IMR-90 (cell line): ENCODE results near the gene COL24A1. TPM values are rescaled to one million over a fixed set of nuclear protein-coding genes. Genes with fewer than 3 reads are reported as not detected.

Experiments used
- ATAC-seq: fragments of 200-7000 bp; cut with Tn5 transposase; 2 replicates; pipeline ENCODE4 v1.9.1; 2020; ENCODE audit warnings: low read depth, mild to moderate bottlenecking, moderate library complexity
- BruUV-seq: library from RNA; stranded (reverse); fragments of 400-500 nt; replicated peaks from 2 replicates; lab custom pipeline; 2021; lab: Mats Ljungman, UMichigan
- CTCF ChIA-PET: fragments of 300-600 bp; formaldehyde crosslinking; extraction: SDS; loops from one replicate; lab custom pipeline; 2021; ENCODE audit warnings: antibody characterized with exemption; lab: Yijun Ruan, JAX
- POLR2A ChIA-PET: fragments of 300-600 bp; sonication (Branson Sonifier 250); formaldehyde crosslinking; loops from one replicate; lab custom pipeline; 2022; ENCODE audit warnings: antibody characterized with exemption; ENCODE audit not compliant: unreplicated experiment; lab: Charles Lee
- DNase-seq: peaks from one replicate; pipeline ENCODE4 v3.0.0; 2013
- H2AFZ ChIP-seq: replicated peaks from 2 replicates; pipeline ENCODE3; 2013; ENCODE audit warnings: low read length, mild to moderate bottlenecking; ENCODE audit not compliant: poor library complexity
- H2AK5ac ChIP-seq: 2 replicates; pipeline ENCODE4 v1.6.1; 2013; ENCODE audit warnings: low read depth, low read length, inconsistent platforms
- H2AK9ac ChIP-seq: replicated peaks from 2 replicates; pipeline ENCODE3; 2013; ENCODE audit warnings: mild to moderate bottlenecking, low read depth, low read length, moderate library complexity; ENCODE audit not compliant: poor library complexity
- H2BK120ac ChIP-seq: 2 replicates; pipeline ENCODE4 v1.6.1; 2013; ENCODE audit warnings: low read depth, low read length, inconsistent platforms
- H2BK15ac ChIP-seq: 3 replicates; pipeline ENCODE4 v1.6.1; 2013; ENCODE audit warnings: low read depth, low read length, inconsistent platforms
- H2BK20ac ChIP-seq: 2 replicates; pipeline ENCODE4 v1.6.1; 2013; ENCODE audit warnings: low read depth, mild to moderate bottlenecking, inconsistent platforms, low read length, moderate library complexity
- H2BK5ac ChIP-seq: 2 replicates; pipeline ENCODE4 v1.6.1; 2013; ENCODE audit warnings: mild to moderate bottlenecking, low read depth, low read length, inconsistent platforms; ENCODE audit not compliant: poor library complexity, severe bottlenecking
- H3K14ac ChIP-seq: replicated peaks from 2 replicates; pipeline ENCODE4 v1.6.1; 2013; ENCODE audit warnings: low read depth, low read length, inconsistent platforms
- H3K18ac ChIP-seq: 2 replicates; pipeline ENCODE4 v1.6.1; 2013; ENCODE audit warnings: low read depth, low read length, control low read depth
- H3K23ac ChIP-seq: 2 replicates; pipeline ENCODE4 v1.6.1; 2013; ENCODE audit warnings: low read depth, low read length, inconsistent platforms
- H3K27ac ChIP-seq: 2 replicates; pipeline ENCODE4 v1.5.1; 2013; ENCODE audit warnings: mild to moderate bottlenecking, control low read depth, low read length; ENCODE audit not compliant: insufficient read depth
- H3K27me3 ChIP-seq: 2 replicates; pipeline ENCODE4 v1.6.1; 2013; ENCODE audit warnings: low read length; ENCODE audit not compliant: control insufficient read depth, insufficient read depth
- H3K36me3 ChIP-seq: 2 replicates; pipeline ENCODE4 v1.6.1; 2013; ENCODE audit warnings: low read length, mixed read lengths; ENCODE audit not compliant: control insufficient read depth, insufficient read depth
- H3K4ac ChIP-seq: 2 replicates; pipeline ENCODE4 v1.6.1; 2013; ENCODE audit warnings: low read depth, low read length, inconsistent platforms
- H3K4me1 ChIP-seq: 2 replicates; pipeline ENCODE4 v1.6.1; 2013; ENCODE audit warnings: low read length, mixed read lengths; ENCODE audit not compliant: control insufficient read depth, insufficient read depth
- H3K4me2 ChIP-seq: 2 replicates; pipeline ENCODE4 v1.6.1; 2013; ENCODE audit warnings: low read depth, mild to moderate bottlenecking, control low read depth, low read length, moderate library complexity
- H3K4me3 ChIP-seq: 2 replicates; pipeline ENCODE4 v1.5.1; 2013; ENCODE audit warnings: low read depth, mild to moderate bottlenecking, control low read depth, low read length, moderate library complexity; ENCODE audit not compliant: insufficient read depth
- H3K56ac ChIP-seq: 2 replicates; pipeline ENCODE4 v1.6.1; 2013; ENCODE audit warnings: low read length, inconsistent platforms; ENCODE audit not compliant: insufficient read depth; ENCODE audit errors: extremely low read depth
- H3K79me1 ChIP-seq, 2 experiments: 2 replicates each; pipeline ENCODE4 v1.6.1; 2013; ENCODE audit warnings: low read length in 2 of 2, inconsistent platforms in 1 of 2, low read depth in 1 of 2
- H3K9ac ChIP-seq: 2 replicates; pipeline ENCODE4 v1.6.1; 2013; ENCODE audit warnings: low read depth, low read length, control low read depth
- H3K9me1 ChIP-seq: 2 replicates; pipeline ENCODE4 v1.6.1; 2013; ENCODE audit warnings: low read length, inconsistent platforms; ENCODE audit not compliant: insufficient read depth
- H3K9me3 ChIP-seq: 2 replicates; pipeline ENCODE4 v1.6.1; 2013; ENCODE audit warnings: low read length; ENCODE audit not compliant: control insufficient read depth, insufficient read depth
- H4K20me1 ChIP-seq: 2 replicates; pipeline ENCODE4 v1.6.1; 2013; ENCODE audit warnings: low read length, inconsistent platforms; ENCODE audit not compliant: insufficient read depth
- H4K5ac ChIP-seq: 2 replicates; pipeline ENCODE4 v1.6.1; 2013; ENCODE audit warnings: mild to moderate bottlenecking, low read depth, low read length, control low read depth
- H4K8ac ChIP-seq, 2 experiments: 2 replicates each; pipeline ENCODE4 v1.6.1; 2013; ENCODE audit warnings: low read depth in 2 of 2, low read length in 2 of 2, control low read depth in 1 of 2, inconsistent platforms in 1 of 2
- H4K91ac ChIP-seq: 2 replicates; pipeline ENCODE4 v1.6.1; 2013; ENCODE audit warnings: low read depth, low read length, inconsistent platforms; ENCODE audit not compliant: insufficient read depth
- BHLHE40 ChIP-seq: fragments of 150-350 bp; IDR thresholded peaks from 2 replicates; pipeline ENCODE4 v1.6.1; 2016; ENCODE audit warnings: mild to moderate bottlenecking, low read depth, low read length
- CEBPB ChIP-seq: IDR thresholded peaks from 2 replicates; pipeline ENCODE4 v1.6.1; 2012; ENCODE audit warnings: low read depth, low read length, improper control_type of control experiment
- FOS ChIP-seq: fragments of 150-350 bp; IDR thresholded peaks from 2 replicates; pipeline ENCODE4 v1.6.1; 2016; ENCODE audit warnings: low read depth, low read length
- MAFK ChIP-seq: IDR thresholded peaks from 2 replicates; pipeline ENCODE4 v1.6.1; 2012; ENCODE audit warnings: low read depth, low read length, improper control_type of control experiment
- MXI1 ChIP-seq: IDR thresholded peaks from 2 replicates; pipeline ENCODE4 v1.6.1; 2012; ENCODE audit warnings: low read depth, mild to moderate bottlenecking, low read length, moderate library complexity, borderline replicate concordance
- NFE2L2 ChIP-seq: fragments of 150-350 bp; IDR thresholded peaks from 2 replicates; pipeline ENCODE4 v1.6.1; 2016; ENCODE audit warnings: low read depth, mild to moderate bottlenecking, low read length
- POLR2A ChIP-seq: IDR thresholded peaks from 2 replicates; pipeline ENCODE4 v1.6.1; 2012; ENCODE audit warnings: mild to moderate bottlenecking, low read depth, low read length
- RAD21 ChIP-seq: IDR thresholded peaks from 2 replicates; pipeline ENCODE4 v1.6.1; 2012; ENCODE audit warnings: low read length, improper control_type of control experiment
- RCOR1 ChIP-seq: IDR thresholded peaks from 2 replicates; pipeline ENCODE4 v1.6.1; 2012; ENCODE audit warnings: mild to moderate bottlenecking, low read length, improper control_type of control experiment; ENCODE audit not compliant: insufficient replicate concordance
- RFX5 ChIP-seq: IDR thresholded peaks from 2 replicates; pipeline ENCODE4 v1.8.0; 2012; ENCODE audit warnings: low read depth, mild to moderate bottlenecking, low read length, moderate library complexity
- SMC3 ChIP-seq: fragments of 150-350 bp; IDR thresholded peaks from 2 replicates; pipeline ENCODE4 v1.6.1; 2016; ENCODE audit warnings: low read depth, mild to moderate bottlenecking, antibody characterized with exemption, low read length, moderate library complexity
- WGBS, 2 experiments: methylation state at CpG; one replicate each; pipeline versions ENCODE4 v1.1.5 to v1.1.7; 2013; ENCODE audit warnings: missing lambda C conversion rate in 2 of 2; ENCODE audit not compliant: insufficient read length in 1 of 2; ENCODE audit errors: extremely low coverage in 2 of 2; 5-methylcytosine and 5-hydroxymethylcytosine counted together
- dilution Hi-C: fragments of 300-500 bp; cut with HindIII; formaldehyde crosslinking; loops from one replicate; pipeline ENCODE4 v1.14.3; 2018; ENCODE audit warnings: low sequenced_read_pairs; ENCODE audit not compliant: unreplicated experiment
- in situ Hi-C: fragments of 300-500 bp; cut with MboI; formaldehyde crosslinking; loops from 3 replicates; pipeline ENCODE4 v1.14.3; 2019; ENCODE audit warnings: low sequenced_read_pairs, inconsistent platforms, mixed read lengths
- intact Hi-C: fragments of 100-400 bp; cut with micrococcal nuclease; formaldehyde crosslinking; loops from 2 replicates; pipeline ENCODE4 v1.10.0; 2022
- polyA plus RNA-seq, 3 experiments: library from polyadenylated mRNA; depleted of rRNA; stranded (reverse); fragments of >200 nt; gene quantifications; 2 replicates each; pipeline ENCODE4 v1.2.3, GENCODE V29; 2012; ENCODE audit warnings: low replicate concordance in 1 of 3
- total RNA-seq: library from RNA; depleted of rRNA; stranded (reverse); fragments of >200 nt; gene quantifications from 2 replicates; pipeline ENCODE4 v1.2.3, GENCODE V29; 2012
- TF ChIP-seq, protein P1 (sequence below): fragments of 150-350 bp; IDR thresholded peaks from 2 replicates; pipeline ENCODE4 v1.6.1; 2017; ENCODE audit warnings: mild to moderate bottlenecking, antibody characterized with exemption, low read length, low read depth
- TF ChIP-seq, protein P2 (sequence below): fragments of 150-350 bp; IDR thresholded peaks from 2 replicates; pipeline ENCODE4 v1.6.1; 2016; ENCODE audit warnings: low read depth, mild to moderate bottlenecking, low read length, moderate library complexity, borderline replicate concordance
- TF ChIP-seq, protein P3 (sequence below): conservative IDR thresholded peaks from 2 replicates; pipeline ENCODE4 v1.5.1; 2012; ENCODE audit warnings: mild to moderate bottlenecking, low read depth, low read length, improper control_type of control experiment

COL24A1 gene
- total and polyA plus RNA-seq, 2 of the 4 experiments (the other 2 are of a cell fraction): 1.4 to 2.2 TPM

DNA sequence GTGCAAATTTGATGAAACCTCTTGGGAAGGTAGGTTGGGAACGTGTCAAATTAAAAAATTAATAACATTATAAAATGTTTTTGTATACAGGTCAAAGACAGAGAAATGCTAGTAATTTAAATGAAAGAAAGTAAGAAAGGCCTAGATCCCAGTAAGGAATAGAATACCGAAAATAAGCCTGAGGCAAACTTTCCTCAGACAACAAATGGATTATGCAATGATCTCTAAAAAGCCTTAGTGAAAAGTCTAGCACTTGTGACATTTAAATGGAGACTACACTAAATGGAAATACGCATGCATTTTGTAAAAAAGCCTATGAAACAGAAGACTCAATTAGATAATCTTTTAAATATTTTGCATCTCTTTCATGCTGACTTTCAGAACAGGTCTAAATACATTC, 309.9 kb downstream of the COL24A1 start:
- no TSS peak for BruUV-seq
- Histone ChIP-seq H3K14ac (no peak overlapping the region), H3K9ac (no peak overlapping the region), H3K9me1 (no peaks in the 10 kb centered on the region), H2AFZ (no peak overlapping the region), H2AK5ac (no peak overlapping the region), H3K36me3 (no peaks in the 10 kb centered on the region), H3K27me3 (no peaks in the 10 kb centered on the region), H2AK9ac (no peak overlapping the region), H3K9me3 (no peaks in the 10 kb centered on the region), H2BK15ac (no peak overlapping the region), H4K20me1 (no peaks in the 10 kb centered on the region), H2BK5ac (no peak overlapping the region), H4K91ac (no peak overlapping the region), H3K18ac (no peak overlapping the region), H2BK20ac (no peak overlapping the region), H2BK120ac (no peak overlapping the region), H4K5ac (no peak overlapping the region), H3K27ac (no peak overlapping the region), H3K4ac (no peak overlapping the region), H3K23ac (no peak overlapping the region), H3K4me3 (no peak overlapping the region), H3K4me2 (no peak overlapping the region), H3K56ac (no peak overlapping the region), H3K4me1 (peaks cover 4% of the 10 kb centered on the region; the same call in 1 of the 2 replicates), H4K8ac (no peak overlapping the region), H3K79me1 (no peaks in the 10 kb centered on the region)
- dilution Hi-C loops (no loop called here), in situ Hi-C loops (no loop called here), intact Hi-C loops (no loop called here)
- POLR2A ChIA-PET: no interaction called here
- WGBS, 2 experiments: no CpG with 5 or more reads among the region's 3 CpGs
- CTCF ChIA-PET: no interaction called here
- DNase-seq (no peak), ATAC-seq (no peak)
- TF ChIP-seq MAFK (no peak), POLR2A (no peak), FOS (no peak), BHLHE40 (no peak), CEBPB (no peak), RCOR1 (no peak), NFE2L2 (no peak), RFX5 (no peak), MXI1 (no peak), RAD21 (no peak), SMC3 (no peak)
- TF ChIP-seq, protein P1, sequence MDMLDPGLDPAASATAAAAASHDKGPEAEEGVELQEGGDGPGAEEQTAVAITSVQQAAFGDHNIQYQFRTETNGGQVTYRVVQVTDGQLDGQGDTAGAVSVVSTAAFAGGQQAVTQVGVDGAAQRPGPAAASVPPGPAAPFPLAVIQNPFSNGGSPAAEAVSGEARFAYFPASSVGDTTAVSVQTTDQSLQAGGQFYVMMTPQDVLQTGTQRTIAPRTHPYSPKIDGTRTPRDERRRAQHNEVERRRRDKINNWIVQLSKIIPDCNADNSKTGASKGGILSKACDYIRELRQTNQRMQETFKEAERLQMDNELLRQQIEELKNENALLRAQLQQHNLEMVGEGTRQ: no peak
- TF ChIP-seq, protein P2, sequence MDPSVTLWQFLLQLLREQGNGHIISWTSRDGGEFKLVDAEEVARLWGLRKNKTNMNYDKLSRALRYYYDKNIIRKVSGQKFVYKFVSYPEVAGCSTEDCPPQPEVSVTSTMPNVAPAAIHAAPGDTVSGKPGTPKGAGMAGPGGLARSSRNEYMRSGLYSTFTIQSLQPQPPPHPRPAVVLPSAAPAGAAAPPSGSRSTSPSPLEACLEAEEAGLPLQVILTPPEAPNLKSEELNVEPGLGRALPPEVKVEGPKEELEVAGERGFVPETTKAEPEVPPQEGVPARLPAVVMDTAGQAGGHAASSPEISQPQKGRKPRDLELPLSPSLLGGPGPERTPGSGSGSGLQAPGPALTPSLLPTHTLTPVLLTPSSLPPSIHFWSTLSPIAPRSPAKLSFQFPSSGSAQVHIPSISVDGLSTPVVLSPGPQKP: no peak
- TF ChIP-seq, protein P3, sequence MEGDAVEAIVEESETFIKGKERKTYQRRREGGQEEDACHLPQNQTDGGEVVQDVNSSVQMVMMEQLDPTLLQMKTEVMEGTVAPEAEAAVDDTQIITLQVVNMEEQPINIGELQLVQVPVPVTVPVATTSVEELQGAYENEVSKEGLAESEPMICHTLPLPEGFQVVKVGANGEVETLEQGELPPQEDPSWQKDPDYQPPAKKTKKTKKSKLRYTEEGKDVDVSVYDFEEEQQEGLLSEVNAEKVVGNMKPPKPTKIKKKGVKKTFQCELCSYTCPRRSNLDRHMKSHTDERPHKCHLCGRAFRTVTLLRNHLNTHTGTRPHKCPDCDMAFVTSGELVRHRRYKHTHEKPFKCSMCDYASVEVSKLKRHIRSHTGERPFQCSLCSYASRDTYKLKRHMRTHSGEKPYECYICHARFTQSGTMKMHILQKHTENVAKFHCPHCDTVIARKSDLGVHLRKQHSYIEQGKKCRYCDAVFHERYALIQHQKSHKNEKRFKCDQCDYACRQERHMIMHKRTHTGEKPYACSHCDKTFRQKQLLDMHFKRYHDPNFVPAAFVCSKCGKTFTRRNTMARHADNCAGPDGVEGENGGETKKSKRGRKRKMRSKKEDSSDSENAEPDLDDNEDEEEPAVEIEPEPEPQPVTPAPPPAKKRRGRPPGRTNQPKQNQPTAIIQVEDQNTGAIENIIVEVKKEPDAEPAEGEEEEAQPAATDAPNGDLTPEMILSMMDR: no peak
